GM12872 (cell line): ENCODE data around the gene RIC3.

Experiments used
- CTCF ChIP-seq: IDR thresholded peaks from 3 replicates; pipeline ENCODE4 v1.5.1; 2011; ENCODE audit warnings: low read depth, mild to moderate bottlenecking, low read length, moderate library complexity; ENCODE audit not compliant: insufficient read depth

The RIC3 gene

DNA sequence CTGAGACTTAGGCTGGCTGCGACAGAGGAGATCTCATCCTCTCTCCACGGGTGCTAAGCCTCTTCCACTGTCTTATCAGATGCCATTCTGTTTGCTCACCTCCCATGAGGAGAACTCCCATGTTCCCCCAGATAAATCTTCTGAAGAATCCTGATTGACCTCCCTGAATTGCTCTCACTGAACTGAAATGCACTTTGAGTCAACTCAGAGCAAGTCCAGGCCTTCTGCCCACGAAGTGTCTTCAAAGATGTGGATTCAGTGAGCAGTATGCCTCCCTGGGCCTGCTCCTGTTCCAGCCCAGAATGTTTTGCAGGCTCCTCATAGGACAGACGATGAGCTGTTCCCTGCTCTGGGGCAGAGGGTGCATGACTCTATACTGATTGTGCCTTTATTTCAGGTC lies 70.5 kb downstream of the RIC3 start:
- no peak for TF ChIP-seq CTCF

- no peak for TF ChIP-seq CTCF
Observed at GRCh38 chr11:8097926-8098325, 70.9 kb downstream of the RIC3 start.

GRCh38 chr11:8097468-8097867 lies 71.4 kb downstream of the RIC3 start:
- TF ChIP-seq CTCF: no peak

DNA sequence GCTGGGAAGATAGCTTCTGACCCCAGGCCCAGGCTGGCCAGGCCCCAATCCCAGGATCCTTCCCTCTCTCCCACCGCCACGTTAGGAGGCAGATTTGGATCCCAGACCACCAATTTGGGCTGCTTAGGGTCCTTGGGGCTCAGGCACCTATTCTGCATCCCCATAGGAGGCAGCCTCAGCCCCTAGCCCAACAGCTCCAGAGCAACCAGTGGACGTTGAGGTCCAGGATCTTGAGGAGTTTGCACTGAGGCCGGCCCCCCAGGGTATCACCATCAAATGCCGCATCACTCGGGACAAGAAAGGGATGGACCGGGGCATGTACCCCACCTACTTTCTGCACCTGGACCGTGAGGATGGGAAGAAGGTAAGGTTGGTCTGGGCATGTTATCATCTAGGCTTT lies 71.8 kb downstream of the RIC3 start:
- TF ChIP-seq CTCF: no peak

GRCh38 chr11:8096575-8096974 lies 72.2 kb downstream of the RIC3 start:
- no peak for TF ChIP-seq CTCF

- no peak for TF ChIP-seq CTCF
Observed at GRCh38 chr11:8095806-8096522, 72.9 kb downstream of the RIC3 start.

DNA sequence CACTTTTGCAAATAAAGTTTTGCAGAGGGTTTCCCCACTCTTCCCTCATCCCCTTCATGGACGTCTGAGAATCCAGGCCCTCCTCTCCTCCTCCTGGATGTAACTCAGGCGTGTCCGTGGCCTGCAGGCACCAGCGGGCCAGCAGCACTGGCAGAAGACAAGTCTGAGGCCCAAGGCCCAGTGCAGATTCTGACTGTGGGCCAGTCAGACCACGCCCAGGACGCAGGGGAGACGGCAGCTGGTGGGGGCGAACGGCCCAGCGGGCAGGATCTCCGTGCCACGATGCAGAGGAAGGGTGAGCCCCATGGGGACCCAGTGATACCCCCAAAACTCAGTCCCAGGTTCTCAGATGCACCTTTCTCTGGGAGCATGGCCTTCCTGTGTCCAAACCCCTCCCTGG lies 73.5 kb downstream of the RIC3 start:
- TF ChIP-seq CTCF: no peak
